Activated CD8-positive, alpha-beta T cell treated with anti-CD3 and anti-CD28 coated beads, Interleukin-2, amount 10 ng/mL, durations not matched to agents 7 days and 5 days (primary cell): ENCODE results near the gene NFE2L1. TPM values are rescaled to one million over a fixed set of nuclear protein-coding genes. Genes with fewer than 3 reads are reported as not detected.
A peak's percentile ranks its signal among the peaks of the same experiment; 100 is the strongest.
"Not testable (repeated sequence)": the region's sequence is repeated elsewhere in the genome, so short reads cannot be mapped to it uniquely, and the experiment has no call there.

ENCODE experiments used
- ATAC-seq: fragments of 150-1000 bp; cut with Tn5 transposase; one replicate; pipeline ENCODE4 v1.10.0; 2021; ENCODE audit warnings: moderate library complexity
- CTCF ChIA-PET: fragments of 350-600 bp; sonication (Branson Sonifier 250); formaldehyde crosslinking; loops from one replicate; lab custom pipeline; 2021; ENCODE audit warnings: antibody characterized with exemption; lab: Charles Lee
- POLR2A ChIA-PET: fragments of 350-600 bp; sonication (Branson Sonifier 250); formaldehyde crosslinking; loops from one replicate; lab custom pipeline; 2021; ENCODE audit warnings: antibody characterized with exemption; lab: Charles Lee
- DNase-seq: peaks from one replicate; pipeline ENCODE4 v3.0.0-alpha.2; 2020
- H3K27ac Mint-ChIP-seq: one replicate; pipeline ENCODE4 v1.8.0; 2021; ENCODE audit warnings: mild to moderate bottlenecking, mixed read lengths
- H3K27me3 Mint-ChIP-seq: one replicate; pipeline ENCODE4 v1.8.0; 2021; ENCODE audit warnings: low read depth, mixed read lengths
- H3K36me3 Mint-ChIP-seq: one replicate; pipeline ENCODE4 v1.8.0; 2021; ENCODE audit warnings: low read depth, mixed read lengths
- H3K4me1 Mint-ChIP-seq: one replicate; pipeline ENCODE4 v1.8.0; 2021; ENCODE audit warnings: low read depth, mixed read lengths
- H3K4me3 Mint-ChIP-seq: one replicate; pipeline ENCODE4 v1.8.0; 2021; ENCODE audit warnings: mild to moderate bottlenecking, mixed read lengths
- H3K9me3 Mint-ChIP-seq: one replicate; pipeline ENCODE4 v1.8.0; 2022; ENCODE audit warnings: mixed read lengths; ENCODE audit not compliant: insufficient read depth
- total RNA-seq, 2 experiments: library from RNA; stranded (reverse); gene quantifications; one replicate each; pipeline ENCODE4 v1.2.3, GENCODE V29; 2021

Gene NFE2L1
- total RNA-seq, 2 experiments from 2014 or later, result 44.1 to 50.7 TPM

DNA sequence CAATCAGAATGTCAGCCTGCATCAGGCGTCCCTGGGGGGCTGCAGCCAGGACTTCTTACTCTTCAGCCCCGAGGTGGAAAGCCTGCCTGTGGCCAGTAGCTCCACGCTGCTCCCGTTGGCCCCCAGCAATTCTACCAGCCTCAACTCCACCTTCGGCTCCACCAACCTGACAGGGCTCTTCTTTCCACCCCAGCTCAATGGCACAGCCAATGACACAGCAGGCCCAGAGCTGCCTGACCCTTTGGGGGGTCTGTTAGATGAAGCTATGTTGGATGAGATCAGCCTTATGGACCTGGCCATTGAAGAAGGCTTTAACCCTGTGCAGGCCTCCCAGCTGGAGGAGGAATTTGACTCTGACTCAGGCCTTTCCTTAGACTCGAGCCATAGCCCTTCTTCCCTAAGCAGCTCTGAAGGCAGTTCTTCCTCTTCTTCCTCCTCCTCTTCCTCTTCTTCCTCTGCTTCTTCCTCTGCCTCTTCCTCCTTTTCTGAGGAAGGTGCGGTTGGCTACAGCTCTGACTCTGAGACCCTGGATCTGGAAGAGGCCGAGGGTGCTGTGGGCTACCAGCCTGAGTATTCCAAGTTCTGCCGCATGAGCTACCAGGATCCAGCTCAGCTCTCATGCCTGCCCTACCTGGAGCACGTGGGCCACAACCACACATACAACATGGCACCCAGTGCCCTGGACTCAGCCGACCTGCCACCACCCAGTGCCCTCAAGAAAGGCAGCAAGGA lies 10.4 kb downstream of the NFE2L1 start:
- H3K27ac Mint-ChIP-seq, result no peak overlapping the region
- CTCF ChIA-PET, result interaction anchor here (0.7 to 3.1 kb wide), 7 partner anchors 10 to 39 kb away, joined by 3 to 9 read pairs (median 5); no protein-coding TSS in a partner anchor
- H3K4me1 Mint-ChIP-seq, result peaks cover 24% of the 10 kb centered on the region
- POLR2A ChIA-PET, result interaction anchor here (1.1 to 1.7 kb wide), 4 partner anchors 10 to 11 kb away, joined by 3 to 7 read pairs (median 4); partner anchors contain the start of gene NFE2L1
- H3K27me3 Mint-ChIP-seq, result no peaks in the 10 kb centered on the region
- DNase-seq, result no peak
- no peak overlapping the region for H3K4me3 Mint-ChIP-seq
- ATAC-seq, result no peak
- peaks cover 74% of the 10 kb centered on the region for H3K36me3 Mint-ChIP-seq
- no peaks in the 10 kb centered on the region for H3K9me3 Mint-ChIP-seq

DNA sequence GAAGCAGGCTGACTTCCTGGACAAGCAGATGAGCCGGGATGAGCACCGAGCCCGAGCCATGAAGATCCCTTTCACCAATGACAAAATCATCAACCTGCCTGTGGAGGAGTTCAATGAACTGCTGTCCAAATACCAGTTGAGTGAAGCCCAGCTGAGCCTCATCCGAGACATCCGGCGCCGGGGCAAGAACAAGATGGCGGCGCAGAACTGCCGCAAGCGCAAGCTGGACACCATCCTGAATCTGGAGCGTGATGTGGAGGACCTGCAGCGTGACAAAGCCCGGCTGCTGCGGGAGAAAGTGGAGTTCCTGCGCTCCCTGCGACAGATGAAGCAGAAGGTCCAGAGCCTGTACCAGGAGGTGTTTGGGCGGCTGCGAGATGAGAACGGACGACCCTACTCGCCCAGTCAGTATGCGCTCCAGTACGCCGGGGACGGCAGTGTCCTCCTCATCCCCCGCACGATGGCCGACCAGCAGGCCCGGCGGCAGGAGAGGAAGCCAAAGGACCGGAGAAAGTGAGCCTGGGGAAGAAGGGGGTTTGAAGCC lies 11.0 kb downstream of the NFE2L1 start:
- ChIA-PET POLR2A (interaction anchor here (1.1 to 1.7 kb wide), 3 partner anchors 10 to 30 kb away, joined by 3 to 7 read pairs (median 4); partner anchors contain the start of gene NFE2L1), CTCF (interaction anchor here (0.7 to 3.1 kb wide), 3 partner anchors 9 to 21 kb away, joined by 4 to 9 read pairs (median 5); no protein-coding TSS in a partner anchor)
- Mint-ChIP-seq H3K9me3 (no peaks in the 10 kb centered on the region), H3K27me3 (no peaks in the 10 kb centered on the region), H3K4me1 (peaks cover 19% of the 10 kb centered on the region), H3K36me3 (peaks cover 72% of the 10 kb centered on the region), H3K4me3 (no peak overlapping the region), H3K27ac (no peak overlapping the region)
- no peak for ATAC-seq
- DNase-seq, result no peak

DNA sequence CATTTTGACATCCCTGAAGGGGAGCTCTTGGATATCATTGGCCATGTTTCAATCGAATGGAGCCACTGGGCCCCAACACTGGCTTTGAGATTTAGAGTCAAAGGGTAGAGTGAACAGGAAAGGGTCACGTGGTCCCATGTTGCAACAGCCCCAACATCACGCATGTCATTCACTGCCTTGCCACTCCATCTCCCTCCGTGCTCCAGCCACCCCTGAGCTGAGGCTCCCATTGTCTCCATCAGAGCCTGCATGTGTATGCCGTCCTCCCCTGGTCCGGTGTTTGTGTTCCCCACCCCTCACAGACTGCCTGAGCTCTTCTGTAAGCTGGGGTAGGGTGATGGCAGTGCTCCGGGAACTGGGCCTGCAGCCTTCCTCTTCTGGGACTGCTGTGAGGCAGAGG lies 12.1 kb downstream of the NFE2L1 start:
- no peak for DNase-seq
- Mint-ChIP-seq H3K36me3 (peaks cover 78% of the 10 kb centered on the region), H3K9me3 (no peaks in the 10 kb centered on the region), H3K27me3 (no peaks in the 10 kb centered on the region), H3K4me3 (no peak overlapping the region), H3K27ac (no peak overlapping the region), H3K4me1 (peaks cover 14% of the 10 kb centered on the region)
- ChIA-PET CTCF (interaction anchor here (3.2 kb wide), 1 partner anchor 20 kb away, joined by 12 read pairs; no protein-coding TSS in a partner anchor), POLR2A (interaction anchor here (0.6 to 1.1 kb wide), 2 partner anchors 31 to 41 kb away, joined by 3 to 4 read pairs; no protein-coding TSS in a partner anchor)
- no peak for ATAC-seq

DNA sequence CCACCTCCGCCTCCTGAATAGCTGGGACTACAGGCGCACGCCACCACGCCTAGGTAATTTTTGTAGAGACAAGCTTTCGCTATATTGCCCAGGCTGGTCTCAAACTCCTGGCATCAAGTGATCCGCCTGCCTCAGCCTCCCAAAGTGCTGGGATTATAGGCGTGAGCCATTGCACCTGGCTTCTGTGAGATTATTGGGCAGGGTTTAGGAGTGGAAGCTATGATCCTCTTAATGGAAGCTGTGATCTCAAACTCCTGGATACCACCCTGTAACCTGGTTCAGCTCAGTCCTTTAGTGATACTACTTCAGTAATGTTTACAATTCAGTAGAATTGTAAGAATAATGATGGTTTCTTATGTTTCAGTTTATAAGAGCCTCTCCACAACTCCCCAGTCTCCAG lies 14.1 kb downstream of the NFE2L1 start:
- POLR2A ChIA-PET, result interaction anchor here (0.6 kb wide), 1 partner anchor 15 kb away, joined by 3 read pairs; no protein-coding TSS in a partner anchor
- no peak overlapping the region for H3K4me3 Mint-ChIP-seq
- DNase-seq (no peak), ATAC-seq (no peak)
- H3K4me1 Mint-ChIP-seq, result no peaks in the 10 kb centered on the region
- H3K27ac Mint-ChIP-seq, result no peak overlapping the region
- peaks cover 73% of the 10 kb centered on the region for H3K36me3 Mint-ChIP-seq
- CTCF ChIA-PET, result interaction anchor here (1.2 to 3.2 kb wide), 5 partner anchors 13 to 36 kb away, joined by 3 to 12 read pairs (median 5); no protein-coding TSS in a partner anchor
- H3K9me3 Mint-ChIP-seq, result no peaks in the 10 kb centered on the region
- no peaks in the 10 kb centered on the region for H3K27me3 Mint-ChIP-seq

DNA sequence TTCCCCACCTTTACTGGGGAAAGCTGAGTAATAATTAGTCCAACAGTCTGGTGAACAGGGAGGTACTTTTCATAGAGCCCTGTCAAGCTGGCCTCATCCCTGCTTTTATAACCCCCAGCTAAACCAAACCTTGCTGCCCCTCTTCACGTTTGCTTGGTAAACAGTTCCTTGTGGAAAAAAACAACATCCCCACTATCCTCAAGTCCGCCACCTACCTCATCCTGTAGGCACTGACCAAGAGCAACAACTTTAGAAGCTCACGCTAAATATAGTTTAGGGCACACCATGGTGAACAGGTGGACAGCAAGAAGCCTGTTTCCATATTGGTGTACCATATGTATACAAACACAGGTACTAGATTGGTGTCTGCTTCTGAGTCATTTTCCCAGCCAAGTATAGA lies 16.5 kb downstream of the NFE2L1 start:
- Mint-ChIP-seq H3K9me3 (no peaks in the 10 kb centered on the region), H3K4me3 (no peak overlapping the region), H3K27ac (peak overlapping the region; percentile 0), H3K27me3 (no peaks in the 10 kb centered on the region), H3K4me1 (no peaks in the 10 kb centered on the region), H3K36me3 (peaks cover 60% of the 10 kb centered on the region)
- no peak for DNase-seq
- no peak for ATAC-seq
- POLR2A ChIA-PET, result no interaction called here
- CTCF ChIA-PET, result interaction anchor here (0.7 to 2.0 kb wide), 4 partner anchors 15 to 94 kb away, joined by 3 to 7 read pairs (median 4); partner anchors contain the start of genes CDK5RAP3 and NFE2L1

DNA sequence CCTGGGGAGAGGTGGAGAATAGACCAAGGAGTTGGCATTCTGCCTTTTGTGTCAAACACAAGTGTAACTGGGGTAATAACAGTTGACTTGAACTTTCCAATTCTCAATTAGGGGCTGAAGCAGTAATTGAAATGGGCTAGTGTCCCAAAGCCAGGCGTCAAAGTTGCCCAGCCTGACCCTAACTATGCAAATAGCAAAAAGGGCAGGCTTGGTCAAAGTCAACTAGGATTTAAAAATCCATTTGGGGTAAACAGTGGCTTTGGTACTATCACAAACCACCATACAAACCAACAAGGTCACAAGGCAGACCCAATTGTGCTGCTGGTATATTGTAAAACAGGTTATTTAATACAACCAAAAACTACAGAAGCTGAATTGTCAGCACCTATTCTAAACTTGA lies 18.0 kb downstream of the NFE2L1 start:
- no peak for ATAC-seq
- H3K36me3 Mint-ChIP-seq, result peaks cover 59% of the 10 kb centered on the region
- H3K27ac Mint-ChIP-seq, result no peak overlapping the region
- POLR2A ChIA-PET, result interaction anchor here (0.9 to 1.4 kb wide), 2 partner anchors 9 to 18 kb away, joined by 3 to 4 read pairs; partner anchors contain the start of gene NFE2L1
- no peaks in the 10 kb centered on the region for H3K9me3 Mint-ChIP-seq
- no peak for DNase-seq
- no peak overlapping the region for H3K4me3 Mint-ChIP-seq
- H3K27me3 Mint-ChIP-seq, result no peaks in the 10 kb centered on the region
- CTCF ChIA-PET, result interaction anchor here (0.7 to 4.0 kb wide), 4 partner anchors 11 to 47 kb away, joined by 3 to 35 read pairs (median 16); no protein-coding TSS in a partner anchor
- H3K4me1 Mint-ChIP-seq, result no peaks in the 10 kb centered on the region

DNA sequence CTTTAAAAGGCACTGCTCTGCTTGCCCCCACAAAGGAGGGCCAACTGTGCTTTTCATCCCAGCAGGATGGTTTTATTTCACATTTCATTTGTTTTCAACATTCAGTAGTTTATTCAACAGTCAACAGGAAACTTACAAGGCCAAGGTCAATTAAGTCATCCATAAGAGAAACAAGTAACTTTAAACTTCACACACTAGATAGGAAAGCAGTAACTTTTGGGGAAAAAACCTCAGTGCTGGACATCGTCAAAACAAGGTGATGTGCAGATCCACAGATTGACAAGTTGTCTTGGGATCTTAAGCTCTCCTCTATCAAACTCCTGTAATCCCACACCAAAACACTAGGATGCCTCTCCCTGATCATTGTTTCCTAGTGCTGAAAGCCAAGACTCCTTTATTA lies 18.5 kb downstream of the NFE2L1 start:
- H3K4me1 Mint-ChIP-seq, result no peaks in the 10 kb centered on the region
- no peaks in the 10 kb centered on the region for H3K27me3 Mint-ChIP-seq
- POLR2A ChIA-PET, result interaction anchor here (0.9 to 1.4 kb wide), 2 partner anchors 9 to 18 kb away, joined by 3 to 4 read pairs; partner anchors contain the start of gene NFE2L1

DNA sequence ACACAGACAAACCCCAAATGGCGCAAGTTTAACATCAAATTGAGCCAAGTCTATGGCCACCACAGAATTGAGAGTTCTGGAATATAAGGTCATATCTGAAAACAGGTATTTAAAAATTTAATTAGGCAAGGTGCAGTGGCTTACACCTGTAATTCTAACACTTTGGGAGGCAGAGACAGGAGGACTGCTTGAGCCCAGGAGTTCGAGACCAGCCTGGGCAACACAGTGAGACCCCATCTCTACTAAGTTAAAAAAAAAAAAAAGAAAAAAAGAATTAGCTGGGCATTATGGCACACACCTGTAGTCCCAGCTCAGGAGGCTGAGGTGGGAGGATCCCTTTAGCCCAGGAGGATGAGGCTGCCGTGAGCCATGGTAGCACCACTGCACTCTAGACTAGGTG lies 19.1 kb downstream of the NFE2L1 start:
- H3K9me3 Mint-ChIP-seq, result no peaks in the 10 kb centered on the region
- H3K27ac Mint-ChIP-seq, result no peak overlapping the region
- no peak overlapping the region for H3K4me3 Mint-ChIP-seq
- POLR2A ChIA-PET, result interaction anchor here (0.9 to 1.4 kb wide), 2 partner anchors 10 to 19 kb away, joined by 3 to 4 read pairs; partner anchors contain the start of gene NFE2L1
- H3K36me3 Mint-ChIP-seq, result peaks cover 56% of the 10 kb centered on the region
- no peaks in the 10 kb centered on the region for H3K4me1 Mint-ChIP-seq
- no peaks in the 10 kb centered on the region for H3K27me3 Mint-ChIP-seq
- CTCF ChIA-PET, result interaction anchor here (1.0 to 4.0 kb wide), 5 partner anchors 12 to 41 kb away, joined by 3 to 35 read pairs (median 9); no protein-coding TSS in a partner anchor
- DNase-seq (no peak), ATAC-seq (no peak)

More for the DNA sequence above, 18.5 kb downstream of the NFE2L1 start:
- peaks cover 59% of the 10 kb centered on the region for H3K36me3 Mint-ChIP-seq
- no peak overlapping the region for H3K4me3 Mint-ChIP-seq
- H3K27ac Mint-ChIP-seq, result no peak overlapping the region
- CTCF ChIA-PET, result interaction anchor here (0.7 to 4.0 kb wide), 5 partner anchors 12 to 48 kb away, joined by 3 to 35 read pairs (median 3); no protein-coding TSS in a partner anchor
- ATAC-seq, result no peak
- no peaks in the 10 kb centered on the region for H3K9me3 Mint-ChIP-seq
- DNase-seq, result no peak

DNA sequence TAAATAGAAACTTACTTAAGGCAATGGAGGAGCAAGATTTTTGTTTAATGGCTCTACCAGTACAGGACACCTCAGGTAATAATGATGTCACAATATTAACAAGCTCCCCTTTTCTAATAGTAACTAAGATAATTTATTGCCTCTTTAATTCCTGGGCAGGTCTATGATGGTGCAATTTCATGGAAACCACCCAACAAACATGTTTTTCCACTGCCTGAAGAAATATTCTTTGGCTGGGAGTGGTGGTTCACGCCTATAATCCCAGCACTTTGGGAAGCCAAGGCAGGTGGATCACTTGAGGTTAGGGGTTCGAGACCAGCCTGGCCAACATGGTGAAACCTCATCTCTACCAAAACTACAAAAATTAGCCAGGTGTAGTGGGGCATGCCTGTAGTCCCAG lies 19.6 kb downstream of the NFE2L1 start:
- POLR2A ChIA-PET, result interaction anchor here (1.1 to 1.3 kb wide), 2 partner anchors 10 to 42 kb away, joined by 3 read pairs; no protein-coding TSS in a partner anchor
- not testable (repeated sequence) for ATAC-seq
- CTCF ChIA-PET, result interaction anchor here (0.9 to 4.0 kb wide), 13 partner anchors 12 to 61 kb away, joined by 3 to 35 read pairs (median 4); partner anchors contain the start of gene NFE2L1

DNA sequence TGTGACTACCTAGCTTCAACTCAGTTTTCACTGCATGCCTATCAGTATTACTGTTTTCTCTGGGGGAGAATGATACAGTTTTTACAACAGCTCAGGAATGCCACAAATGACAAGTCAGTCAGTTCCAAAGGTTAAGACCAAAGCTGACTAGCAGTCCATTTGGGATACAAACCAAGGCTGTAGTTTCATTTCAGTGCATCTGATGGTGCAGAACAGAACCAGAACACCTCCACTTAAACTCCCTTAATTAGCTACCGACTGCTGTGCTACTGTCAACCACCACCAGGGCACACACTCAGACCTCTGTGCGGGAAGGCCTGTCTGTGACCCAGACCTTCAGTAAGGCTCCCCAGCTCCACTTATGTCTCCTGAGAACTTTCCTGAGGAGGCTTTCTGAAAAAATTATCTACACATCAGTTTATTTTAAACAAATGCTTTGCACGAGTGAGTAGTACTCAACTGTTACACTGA lies 20.4 kb downstream of the NFE2L1 start:
- peaks cover 56% of the 10 kb centered on the region for H3K36me3 Mint-ChIP-seq
- POLR2A ChIA-PET, result interaction anchor here (0.6 to 1.3 kb wide), 5 partner anchors 10 to 43 kb away, joined by 3 to 5 read pairs (median 3); partner anchors contain the start of gene NFE2L1
- H3K27ac Mint-ChIP-seq, result no peak overlapping the region
- no peak overlapping the region for H3K4me3 Mint-ChIP-seq
- no peaks in the 10 kb centered on the region for H3K9me3 Mint-ChIP-seq
- CTCF ChIA-PET, result interaction anchor here (0.8 to 4.0 kb wide), 20 partner anchors 9 to 60 kb away, joined by 3 to 35 read pairs (median 4); partner anchors contain the start of gene NFE2L1
- no peaks in the 10 kb centered on the region for H3K27me3 Mint-ChIP-seq
- no peaks in the 10 kb centered on the region for H3K4me1 Mint-ChIP-seq
- DNase-seq, result no peak
- ATAC-seq, result peak; percentile 77

More for the DNA sequence above, 19.6 kb downstream of the NFE2L1 start:
- H3K9me3 Mint-ChIP-seq, H3K4me3 Mint-ChIP-seq, H3K4me1 Mint-ChIP-seq, H3K27ac Mint-ChIP-seq, H3K27me3 Mint-ChIP-seq, DNase-seq: not testable (repeated sequence)
- peaks cover 53% of the 10 kb centered on the region for H3K36me3 Mint-ChIP-seq

DNA sequence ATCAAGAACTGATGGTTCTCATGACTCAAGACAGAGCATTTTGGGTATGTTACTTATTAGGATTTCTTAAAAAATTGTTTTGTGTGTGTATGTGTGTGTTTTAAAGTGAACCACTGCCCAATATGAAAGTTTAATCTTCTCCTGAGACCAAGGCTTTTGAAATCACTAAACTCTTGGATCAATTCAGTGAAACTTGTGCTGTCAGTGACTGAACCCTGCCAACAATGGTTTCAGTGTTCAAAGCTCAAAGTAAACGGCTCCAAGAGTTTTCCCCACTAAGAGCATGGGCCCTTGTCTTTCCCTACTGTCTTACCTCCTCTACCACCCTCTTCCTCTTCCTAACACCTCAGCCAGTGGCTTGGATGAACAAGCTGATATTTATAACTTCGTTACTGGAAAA lies 22.0 kb downstream of the NFE2L1 start:
- DNase-seq (no peak), ATAC-seq (no peak)
- no peak overlapping the region for H3K4me3 Mint-ChIP-seq
- H3K27ac Mint-ChIP-seq, result no peak overlapping the region
- peaks cover 56% of the 10 kb centered on the region for H3K36me3 Mint-ChIP-seq
- H3K27me3 Mint-ChIP-seq, result no peaks in the 10 kb centered on the region
- POLR2A ChIA-PET, result no interaction called here
- CTCF ChIA-PET, result interaction anchor here (1.2 to 1.3 kb wide), 2 partner anchors 10 to 44 kb away, joined by 3 to 8 read pairs; no protein-coding TSS in a partner anchor
- no peaks in the 10 kb centered on the region for H3K9me3 Mint-ChIP-seq
- no peaks in the 10 kb centered on the region for H3K4me1 Mint-ChIP-seq
